Endothelial cell of umbilical vein (primary cell): ENCODE measurements around the gene ABHD11. TPM values are rescaled to one million over a fixed set of nuclear protein-coding genes. Genes with fewer than 3 reads are reported as not detected.
"Not testable (repeated sequence)": the region's sequence is repeated elsewhere in the genome, so short reads cannot be mapped to it uniquely, and the experiment has no call there.

Source experiments
- BruUV-seq: library from RNA; stranded (reverse); fragments of 400-500 nt; replicated peaks from 2 replicates; lab custom pipeline; 2021; lab: Mats Ljungman, UMichigan
- CTCF ChIA-PET: fragments of 300-600, 350-600 bp; sonication (Branson Sonifier 250); formaldehyde crosslinking; loops from one replicate; lab custom pipeline; 2021; ENCODE audit warnings: antibody characterized with exemption, inconsistent platforms; lab: Charles Lee
- POLR2A ChIA-PET: fragments of 300-600, 350-600 bp; sonication (Branson Sonifier 250); formaldehyde crosslinking; loops from one replicate; lab custom pipeline; 2021; ENCODE audit warnings: antibody characterized with exemption, inconsistent platforms; lab: Charles Lee
- DNase-seq: peaks from one replicate; pipeline ENCODE4 v3.0.0-alpha.2; 2011; ENCODE audit warnings: low read depth, low spot score
- FAIRE-seq: peaks from 2 replicates; lab custom pipeline; 2011; peaks lifted over from hg19 to GRCh38; lab: Jason Lieb, UNC
- H2AFZ ChIP-seq: 2 replicates; pipeline ENCODE4 v1.6.0; 2012; ENCODE audit warnings: low read depth, low read length, control low read depth, inconsistent platforms
- H3K27ac ChIP-seq: 2 replicates; pipeline ENCODE4 v1.5.1; 2011; ENCODE audit warnings: low read depth, mild to moderate bottlenecking, control low read depth, low read length, moderate library complexity; ENCODE audit not compliant: insufficient read depth
- H3K27me3 ChIP-seq, 2 experiments: 2 replicates each; pipeline versions ENCODE4 v1.6.0 to v1.6.1; 2011; ENCODE audit warnings: low read length in 2 of 2, mixed read lengths in 1 of 2; ENCODE audit not compliant: control insufficient read depth in 2 of 2, insufficient read depth in 2 of 2
- H3K36me3 ChIP-seq, 2 experiments: 2 replicates in 1 of 2; 3 replicates in 1 of 2; pipeline ENCODE4 v1.5.1; 2011; ENCODE audit warnings: low read length in 2 of 2, mild to moderate bottlenecking in 1 of 2, moderate library complexity in 1 of 2; ENCODE audit not compliant: control insufficient read depth in 2 of 2, insufficient read depth in 2 of 2; ENCODE audit errors: extremely low read depth in 1 of 2
- H3K4me1 ChIP-seq: 3 replicates; pipeline ENCODE4 v1.5.1; 2011; ENCODE audit warnings: mild to moderate bottlenecking, low read length; ENCODE audit not compliant: control insufficient read depth, insufficient read depth; ENCODE audit errors: extremely low read depth
- H3K4me2 ChIP-seq: 2 replicates; pipeline ENCODE4 v1.6.1; 2011; ENCODE audit warnings: low read length, control low read depth, mixed read lengths; ENCODE audit not compliant: insufficient read depth
- H3K4me3 ChIP-seq, 3 experiments: fragments of 200-600 bp in 1 of 3; sonication (generic), shearing (Covaris generic) in 1 of 3; replicated peaks in 1 of 3; 2 replicates each; pipeline ENCODE4 v1.5.1; 2011 to 2016; ENCODE audit warnings: control low read depth in 3 of 3, low read length in 3 of 3, mild to moderate bottlenecking in 2 of 3, inconsistent platforms in 1 of 3, low read depth in 1 of 3, moderate library complexity in 1 of 3; ENCODE audit not compliant: insufficient read depth in 1 of 3
- H3K79me2 ChIP-seq: 2 replicates; pipeline ENCODE4 v1.6.0; 2012; ENCODE audit warnings: low read length, inconsistent platforms; ENCODE audit not compliant: control insufficient read depth, insufficient read depth
- H3K9ac ChIP-seq: replicated peaks from 2 replicates; pipeline ENCODE3; 2011; ENCODE audit warnings: low read length, control low read depth; ENCODE audit not compliant: insufficient read depth; ENCODE audit errors: extremely low read depth
- H3K9me1 ChIP-seq: replicated peaks from 3 replicates; pipeline ENCODE4 v1.6.0; 2011; ENCODE audit warnings: mild to moderate bottlenecking, low read length; ENCODE audit not compliant: control insufficient read depth, insufficient read depth; ENCODE audit errors: extremely low read depth
- H3K9me3 ChIP-seq: replicated peaks from 2 replicates; pipeline ENCODE4 v1.5.1; 2012; ENCODE audit warnings: low read length, inconsistent platforms; ENCODE audit not compliant: control insufficient read depth, insufficient read depth
- H4K20me1 ChIP-seq: replicated peaks from 2 replicates; pipeline ENCODE3; 2011; ENCODE audit warnings: mild to moderate bottlenecking, low read length; ENCODE audit not compliant: control insufficient read depth, insufficient read depth; ENCODE audit errors: extremely low read depth
- EZH2 ChIP-seq: IDR thresholded peaks from 2 replicates; pipeline ENCODE4 v1.6.1; 2012; ENCODE audit warnings: borderline replicate concordance, low read depth, mild to moderate bottlenecking, moderate library complexity, low read length, inconsistent platforms; ENCODE audit not compliant: severe bottlenecking
- FOS ChIP-seq: IDR thresholded peaks from 2 replicates; pipeline ENCODE4 v1.6.1; 2011; ENCODE audit warnings: mild to moderate bottlenecking, low read length, moderate library complexity, borderline replicate concordance; ENCODE audit not compliant: insufficient read depth
- GATA2 ChIP-seq: IDR thresholded peaks from 2 replicates; pipeline ENCODE4 v1.7.0; 2011; ENCODE audit warnings: low read depth, mild to moderate bottlenecking, moderate library complexity, mixed read lengths, low read length; ENCODE audit not compliant: insufficient read length, insufficient read depth
- JUN ChIP-seq: IDR thresholded peaks from 2 replicates; pipeline ENCODE4 v1.6.1; 2011; ENCODE audit warnings: borderline replicate concordance, low read depth; ENCODE audit not compliant: insufficient read length, insufficient read depth
- MAX ChIP-seq: IDR thresholded peaks from 2 replicates; pipeline ENCODE4 v1.6.1; 2011; ENCODE audit not compliant: insufficient read depth, insufficient read length
- MYC ChIP-seq: IDR thresholded peaks from one replicate; pipeline ENCODE4 v1.6.1; 2011; ENCODE audit warnings: mild to moderate bottlenecking, low read depth, low read length
- POLR2A ChIP-seq: IDR thresholded peaks from 2 replicates; pipeline ENCODE4 v1.6.1; 2012; ENCODE audit warnings: low read depth, mild to moderate bottlenecking, control low read depth, low read length
- POLR2AphosphoS5 ChIP-seq: IDR thresholded peaks from 2 replicates; pipeline ENCODE4 v1.6.1; 2012; ENCODE audit warnings: low read depth, mild to moderate bottlenecking, control low read depth, low read length, moderate library complexity; ENCODE audit not compliant: insufficient read depth
- dilution Hi-C: fragments of 300-500 bp; cut with MboI; formaldehyde crosslinking; loops from one replicate; pipeline ENCODE4 v1.15.0; 2019; ENCODE audit warnings: low sequenced_read_pairs; ENCODE audit not compliant: extremely low pct_ligation_motif_present
- intact Hi-C: fragments of 100-400 bp; cut with micrococcal nuclease; formaldehyde crosslinking; loops from one replicate; pipeline ENCODE4 v1.10.0; 2022
- polyA plus RNA-seq, 4 experiments: library from polyadenylated mRNA; depleted of rRNA in 3 of 4; stranded (reverse) in 3 of 4; unstranded in 1 of 4; fragments of >200 nt; gene quantifications; 2 replicates each; pipeline versions ENCODE4 v1.2.1 to v1.2.3, GENCODE V29; 2011 to 2012; ENCODE audit warnings: missing spikeins in 1 of 4
- total RNA-seq: library from RNA; stranded (reverse); gene quantifications from 2 replicates; pipeline ENCODE4 v1.2.3, GENCODE V29; 2021
- TF ChIP-seq, protein P1 (sequence below), 2 donors: IDR thresholded peaks; 1 replicate in 1 of 2; 2 replicates in 1 of 2; pipeline ENCODE4 v1.5.1; 2011; ENCODE audit warnings: low read length in 2 of 2, mild to moderate bottlenecking in 2 of 2, moderate library complexity in 2 of 2, control low read depth in 1 of 2, inconsistent platforms in 1 of 2, low read depth in 1 of 2; ENCODE audit not compliant: insufficient read depth in 1 of 2; ENCODE audit errors: extremely low read depth in 1 of 2

ABHD11 gene
- total and polyA plus RNA-seq, 2 donors (not counting 3 experiments of a cell fraction or from before 2014, with no cell fraction given) = 13.3 to 18.4 TPM

DNA sequence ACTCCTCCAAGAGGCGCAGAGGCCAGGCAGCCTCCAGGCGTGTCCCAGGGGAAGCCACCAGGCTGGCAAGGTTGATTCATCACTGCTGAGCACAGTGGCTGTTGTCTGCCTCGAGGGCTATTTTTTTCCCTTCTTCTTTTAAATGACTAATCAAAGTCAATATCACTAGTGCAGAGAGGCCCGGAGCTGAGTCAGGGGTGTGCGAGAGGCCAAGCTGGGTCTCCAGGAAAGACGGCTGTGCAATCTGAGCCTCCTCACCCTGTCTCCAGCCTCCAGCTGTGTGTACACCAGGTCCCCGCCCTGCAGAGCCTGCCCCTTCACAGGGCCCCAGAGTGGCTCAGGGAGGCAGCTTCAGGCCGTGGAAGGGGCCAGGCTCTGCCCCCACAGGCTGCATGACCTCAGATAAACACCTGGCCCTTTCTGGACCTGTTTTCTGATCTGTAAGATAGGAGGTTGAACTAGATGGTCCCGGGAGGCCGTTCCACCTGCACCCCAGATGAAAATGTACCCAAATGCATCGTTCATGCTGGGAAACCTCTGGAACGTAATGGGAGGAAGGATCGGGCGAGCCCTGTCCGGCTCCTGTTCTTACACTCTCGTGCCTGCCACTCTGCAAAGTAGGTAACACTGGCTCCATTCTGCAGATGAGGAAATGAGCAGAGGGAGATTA lies 22.8 kb downstream of the ABHD11 start:
- TF ChIP-seq MYC (no peak), FOS (peak; percentile 97), EZH2 (no peak), POLR2A (no peak), MAX (no peak), JUN (peak; percentile 65), POLR2AphosphoS5 (peak; percentile 87), GATA2 (peak; percentile 73)
- TF ChIP-seq, protein P1, sequence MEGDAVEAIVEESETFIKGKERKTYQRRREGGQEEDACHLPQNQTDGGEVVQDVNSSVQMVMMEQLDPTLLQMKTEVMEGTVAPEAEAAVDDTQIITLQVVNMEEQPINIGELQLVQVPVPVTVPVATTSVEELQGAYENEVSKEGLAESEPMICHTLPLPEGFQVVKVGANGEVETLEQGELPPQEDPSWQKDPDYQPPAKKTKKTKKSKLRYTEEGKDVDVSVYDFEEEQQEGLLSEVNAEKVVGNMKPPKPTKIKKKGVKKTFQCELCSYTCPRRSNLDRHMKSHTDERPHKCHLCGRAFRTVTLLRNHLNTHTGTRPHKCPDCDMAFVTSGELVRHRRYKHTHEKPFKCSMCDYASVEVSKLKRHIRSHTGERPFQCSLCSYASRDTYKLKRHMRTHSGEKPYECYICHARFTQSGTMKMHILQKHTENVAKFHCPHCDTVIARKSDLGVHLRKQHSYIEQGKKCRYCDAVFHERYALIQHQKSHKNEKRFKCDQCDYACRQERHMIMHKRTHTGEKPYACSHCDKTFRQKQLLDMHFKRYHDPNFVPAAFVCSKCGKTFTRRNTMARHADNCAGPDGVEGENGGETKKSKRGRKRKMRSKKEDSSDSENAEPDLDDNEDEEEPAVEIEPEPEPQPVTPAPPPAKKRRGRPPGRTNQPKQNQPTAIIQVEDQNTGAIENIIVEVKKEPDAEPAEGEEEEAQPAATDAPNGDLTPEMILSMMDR (IDR thresholded peaks at IDR 0.05; ENCODE audit: extremely low read depth in 1 of 2, insufficient read depth in 1 of 2, low read depth in 1 of 2, low read length in 2 of 2) = no peak
- DNase-seq (peak; percentile 95), FAIRE-seq (peak; percentile 98)
- intact Hi-C loops (no loop called here), dilution Hi-C loops (no loop called here)
- BruUV-seq = no TSS peak
- H2AFZ ChIP-seq = no peak overlapping the region
- H3K27ac ChIP-seq = peak overlapping the region; percentile 75
- no peaks in the 10 kb centered on the region for H3K9me1 ChIP-seq
- H3K4me2 ChIP-seq = peak overlapping the region; percentile 12
- H3K27me3 ChIP-seq = no peaks in the 10 kb centered on the region
- H3K9me3 ChIP-seq = no peaks in the 10 kb centered on the region
- no peak overlapping the region for H3K4me3 ChIP-seq
- POLR2A ChIA-PET = interaction anchor here (0.6 to 0.9 kb wide), 2 partner anchors 108 to 188 kb away, joined by 3 read pairs; no protein-coding TSS in a partner anchor
- H3K36me3 ChIP-seq = no peaks in the 10 kb centered on the region
- peaks cover 64% of the 10 kb centered on the region for H3K79me2 ChIP-seq
- no peaks in the 10 kb centered on the region for H4K20me1 ChIP-seq
- H3K9ac ChIP-seq = peak overlapping the region; percentile 39
- CTCF ChIA-PET = interaction anchor here (1.0 to 3.4 kb wide), 7 partner anchors 8 to 109 kb away, joined by 3 to 26 read pairs (median 4); no protein-coding TSS in a partner anchor
- H3K4me1 ChIP-seq = peaks cover 35% of the 10 kb centered on the region

DNA sequence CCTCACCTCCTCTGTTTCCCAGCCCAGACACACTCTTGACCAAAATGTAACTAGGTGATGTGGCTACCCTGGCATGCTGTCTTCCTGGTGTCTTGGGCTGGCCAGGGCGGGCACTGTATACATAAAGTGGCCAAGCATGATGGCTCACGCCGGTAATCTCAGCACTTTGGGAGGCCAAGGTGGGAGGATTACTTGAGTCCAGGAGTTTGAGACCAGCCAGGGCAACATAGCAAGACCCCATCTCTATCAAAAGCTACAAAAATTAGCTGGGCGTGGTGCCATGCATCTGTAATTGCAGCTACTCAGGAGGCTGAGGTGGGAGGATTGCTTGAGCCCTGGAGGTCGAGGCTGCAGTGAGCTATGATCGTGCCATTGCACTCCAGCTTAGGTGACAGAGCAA lies 25.3 kb downstream of the ABHD11 start:
- BruUV-seq, H3K4me3 ChIP-seq, POLR2A ChIA-PET, H3K36me3 ChIP-seq, H3K27me3 ChIP-seq, H3K9ac ChIP-seq, H3K27ac ChIP-seq, dilution Hi-C loops, DNase-seq, H4K20me1 ChIP-seq, H2AFZ ChIP-seq, FAIRE-seq, H3K4me2 ChIP-seq, intact Hi-C loops, H3K9me3 ChIP-seq, H3K9me1 ChIP-seq: not testable (repeated sequence)
- Histone ChIP-seq H3K79me2 (peaks cover 76% of the 10 kb centered on the region), H3K4me1 (peaks cover 29% of the 10 kb centered on the region)
- CTCF ChIA-PET = interaction anchor here (1.0 to 1.1 kb wide), 2 partner anchors 12 to 106 kb away, joined by 3 to 6 read pairs; no protein-coding TSS in a partner anchor
